ENCODE measurements around the gene HMX1.

GRCh38 chr4:8837181-8837841, 34.3 kb downstream of the HMX1 start:
- TF ChIP-seq, protein P1, sequence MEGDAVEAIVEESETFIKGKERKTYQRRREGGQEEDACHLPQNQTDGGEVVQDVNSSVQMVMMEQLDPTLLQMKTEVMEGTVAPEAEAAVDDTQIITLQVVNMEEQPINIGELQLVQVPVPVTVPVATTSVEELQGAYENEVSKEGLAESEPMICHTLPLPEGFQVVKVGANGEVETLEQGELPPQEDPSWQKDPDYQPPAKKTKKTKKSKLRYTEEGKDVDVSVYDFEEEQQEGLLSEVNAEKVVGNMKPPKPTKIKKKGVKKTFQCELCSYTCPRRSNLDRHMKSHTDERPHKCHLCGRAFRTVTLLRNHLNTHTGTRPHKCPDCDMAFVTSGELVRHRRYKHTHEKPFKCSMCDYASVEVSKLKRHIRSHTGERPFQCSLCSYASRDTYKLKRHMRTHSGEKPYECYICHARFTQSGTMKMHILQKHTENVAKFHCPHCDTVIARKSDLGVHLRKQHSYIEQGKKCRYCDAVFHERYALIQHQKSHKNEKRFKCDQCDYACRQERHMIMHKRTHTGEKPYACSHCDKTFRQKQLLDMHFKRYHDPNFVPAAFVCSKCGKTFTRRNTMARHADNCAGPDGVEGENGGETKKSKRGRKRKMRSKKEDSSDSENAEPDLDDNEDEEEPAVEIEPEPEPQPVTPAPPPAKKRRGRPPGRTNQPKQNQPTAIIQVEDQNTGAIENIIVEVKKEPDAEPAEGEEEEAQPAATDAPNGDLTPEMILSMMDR (IDR thresholded peaks at IDR 0.05): no peak
- no peak for TF ChIP-seq POLR2A (IDR thresholded peaks at IDR 0.05; ENCODE audit: low read depth)
